C1 segment of cervical spinal cord (tissue), 14 donors: ENCODE results near the gene LYL1.

ENCODE experiments used
- DNase-seq, 14 donors: peaks; one replicate each; lab custom pipeline; 2025; lab: John Stamatoyannopoulos, UW

Gene LYL1

DNA sequence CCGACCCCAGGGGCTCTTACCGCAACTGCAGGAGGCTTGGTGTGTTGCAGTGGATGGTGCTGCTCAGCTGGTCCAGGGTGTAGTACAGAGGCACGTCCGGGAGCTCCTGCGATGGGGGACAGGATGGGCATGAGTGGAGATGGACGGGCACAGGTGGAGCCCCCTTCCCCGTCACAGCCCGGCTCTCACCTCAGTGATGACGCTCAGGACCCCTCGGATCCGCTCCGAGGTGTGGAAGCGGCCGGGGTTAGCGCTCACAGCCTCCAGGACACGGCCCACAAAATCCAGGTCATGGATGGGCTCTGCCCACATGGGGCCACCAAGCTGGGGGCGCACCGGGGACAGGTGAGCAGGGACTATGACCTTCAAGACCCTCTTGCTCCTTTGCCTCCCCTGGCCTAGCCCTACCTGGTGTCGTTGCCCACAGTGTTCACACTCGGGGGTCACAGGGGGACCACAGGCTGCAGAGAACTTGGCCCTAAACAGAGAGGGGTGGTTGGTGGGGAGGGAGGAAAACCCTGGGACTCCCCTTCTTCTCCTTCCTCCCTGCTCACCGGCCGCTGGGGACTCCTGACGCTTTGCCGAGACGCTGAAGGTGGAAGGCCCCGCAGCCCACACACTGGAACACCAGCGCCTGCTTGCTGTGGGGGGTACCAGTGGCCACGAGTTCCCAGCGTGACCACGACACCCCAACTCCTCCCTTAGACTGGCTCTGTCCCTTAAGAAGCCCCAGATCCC, 6.9 kb upstream of the LYL1 start:
- no peak for DNase-seq

DNA sequence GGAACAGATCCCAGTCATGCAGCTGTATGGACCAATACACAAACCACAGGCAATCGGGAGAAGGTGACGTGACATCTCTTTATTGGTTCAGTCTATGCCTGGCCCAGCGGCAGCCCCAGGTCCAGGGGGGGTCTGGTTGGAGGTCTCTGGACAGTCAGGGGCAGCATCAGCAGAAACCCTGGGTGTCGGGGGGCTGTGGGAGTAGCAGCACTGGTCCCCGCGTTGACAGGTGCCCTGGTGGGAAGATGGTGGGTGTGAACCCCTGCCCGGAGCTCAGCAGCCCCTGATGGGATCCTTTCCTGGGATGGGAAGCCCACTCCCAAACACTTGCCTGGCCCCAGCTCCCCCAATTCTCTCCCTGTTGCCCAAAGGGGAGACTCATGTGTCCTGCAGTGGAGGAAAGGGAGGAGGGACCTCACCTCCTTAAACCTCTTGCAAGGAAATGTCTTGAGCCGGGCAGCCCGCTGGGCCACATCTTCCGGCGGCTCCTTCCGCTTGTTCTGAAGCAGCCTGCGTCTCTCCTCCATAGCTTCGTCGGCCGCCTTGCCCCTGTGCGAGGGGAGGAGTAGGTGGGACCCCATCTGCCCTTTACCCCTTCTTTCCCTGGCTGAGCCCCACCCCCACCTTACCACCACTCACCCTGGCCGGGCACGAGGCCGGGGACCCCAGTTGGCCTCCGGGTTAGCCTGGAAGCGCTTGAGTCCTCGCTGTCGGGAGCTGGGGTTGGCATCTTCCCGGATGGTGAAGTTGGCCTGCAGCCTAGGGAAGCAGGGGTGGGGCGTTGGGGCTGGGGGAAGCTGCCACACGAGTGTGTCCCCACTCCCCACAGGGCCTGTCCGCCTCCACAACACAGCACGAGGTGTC, 2.4 kb upstream of the LYL1 start:
- no peak for DNase-seq

DNA sequence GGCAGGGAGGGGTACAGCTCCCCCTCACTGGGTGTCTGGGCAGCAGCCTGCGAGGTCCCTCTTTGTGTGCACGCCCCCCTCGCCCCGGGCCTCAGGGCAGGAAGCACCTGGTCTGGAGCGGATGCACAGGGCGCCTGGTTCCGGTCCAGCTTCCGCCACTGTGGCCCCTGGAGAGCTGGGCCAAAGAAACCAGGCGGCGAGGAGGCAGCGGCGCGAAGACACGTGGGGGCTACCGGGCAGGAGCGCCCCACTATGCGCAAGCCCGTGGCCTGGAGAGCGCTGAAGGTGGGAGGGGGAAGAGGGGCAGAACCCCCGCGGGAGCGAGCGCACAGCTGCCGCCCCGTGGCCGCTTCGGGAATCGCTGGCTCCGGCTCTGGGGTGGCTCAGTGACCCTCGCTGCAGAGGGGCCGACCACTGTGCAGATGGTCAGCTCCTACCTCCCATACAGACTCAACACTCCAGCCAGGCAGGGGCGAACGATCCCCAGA, 1.7 kb upstream of the LYL1 start:
- peak in 9 of 14 donors; percentile 17 to 77 (median 52) for DNase-seq

DNA sequence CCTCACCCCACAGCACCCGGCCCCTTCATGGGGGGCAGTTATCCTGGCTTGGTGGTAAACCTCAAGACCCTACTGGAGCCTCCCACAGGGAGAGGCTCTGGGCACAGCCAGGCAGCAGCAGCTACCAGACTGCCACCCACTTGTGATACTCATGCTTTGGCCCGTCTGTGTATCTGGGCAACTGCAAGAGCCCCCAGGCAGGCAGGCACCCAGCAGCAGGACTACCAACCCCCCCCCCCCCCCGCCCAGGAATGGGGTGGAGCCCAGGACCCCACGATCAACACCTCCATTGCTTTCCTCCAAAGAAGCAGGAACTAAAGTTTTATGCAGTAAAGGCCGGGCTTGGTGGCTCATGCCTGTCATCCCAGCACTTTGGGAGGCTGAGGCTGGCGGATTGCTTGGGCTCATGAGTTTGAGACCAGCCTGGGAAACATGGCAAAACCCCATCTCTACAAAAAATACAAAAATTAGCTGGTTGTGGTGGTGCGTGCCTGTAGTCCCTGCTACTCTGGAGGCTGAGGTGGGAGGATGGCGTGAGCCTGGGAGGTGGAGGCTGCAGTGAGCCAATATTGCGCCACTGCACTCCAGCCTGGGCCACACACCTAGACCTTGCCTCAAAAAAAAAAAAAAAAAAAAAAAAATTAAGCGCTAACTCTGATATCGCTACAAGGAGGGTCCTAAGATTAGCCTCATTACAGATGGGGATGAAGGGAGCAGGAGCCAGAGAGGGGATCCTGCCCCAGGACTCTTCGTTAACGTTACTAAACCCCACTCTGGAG, 1.1 kb upstream of the LYL1 start:
- DNase-seq, result no peak

DNA sequence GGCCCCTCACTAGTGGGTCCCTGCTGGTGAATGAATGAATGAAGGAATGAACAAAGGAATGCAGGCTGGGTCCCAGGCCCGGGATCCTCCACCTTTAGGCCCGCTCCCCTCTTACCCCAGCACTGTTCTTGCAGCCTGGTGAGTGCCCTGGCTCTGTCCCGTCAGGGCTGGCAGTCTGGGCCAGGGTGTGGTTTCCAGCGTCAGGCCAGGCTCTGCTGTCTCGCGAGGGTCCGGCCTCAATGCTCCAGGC, 317 bp downstream of the LYL1 start:
- DNase-seq, result no peak

DNA sequence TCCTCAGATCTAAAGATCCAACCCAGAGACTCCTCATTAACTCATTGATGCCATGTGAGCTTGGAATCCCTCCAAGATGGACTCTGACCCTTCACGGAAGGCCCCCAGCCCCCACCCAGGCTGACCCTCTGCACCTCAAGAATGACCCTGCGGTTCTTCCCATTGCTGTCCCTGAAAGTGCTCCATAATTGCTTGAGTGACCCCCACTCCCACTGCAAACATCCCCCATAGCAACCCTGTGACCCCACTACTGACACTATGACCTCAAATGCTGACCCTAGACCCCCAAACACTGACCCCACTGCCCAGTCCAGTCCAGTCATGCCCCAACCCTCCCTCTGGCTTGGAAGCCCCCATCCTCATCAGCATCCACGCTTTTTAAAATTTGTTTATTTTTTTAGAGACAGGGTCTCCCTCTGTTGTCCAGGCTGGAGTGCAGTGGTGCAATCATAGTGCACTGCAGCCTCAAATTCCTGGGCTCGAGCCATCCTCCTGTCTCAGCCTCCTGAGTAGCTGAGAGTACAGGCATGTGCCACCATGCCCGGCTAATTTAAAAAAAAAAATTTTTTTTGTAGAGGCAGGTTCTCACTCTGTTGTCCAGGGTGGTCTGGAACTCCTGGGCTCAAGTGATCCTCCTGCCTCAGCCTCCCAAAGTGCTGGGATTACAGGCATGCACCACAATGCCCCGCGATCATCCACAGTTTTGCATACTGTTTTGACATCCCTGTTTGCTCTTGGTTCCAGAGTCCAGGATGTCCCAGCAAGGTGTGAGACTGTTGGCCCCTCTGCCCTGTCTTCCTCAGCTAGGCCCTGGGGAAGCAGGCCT, 855 bp downstream of the LYL1 start:
- DNase-seq, result no peak

DNA sequence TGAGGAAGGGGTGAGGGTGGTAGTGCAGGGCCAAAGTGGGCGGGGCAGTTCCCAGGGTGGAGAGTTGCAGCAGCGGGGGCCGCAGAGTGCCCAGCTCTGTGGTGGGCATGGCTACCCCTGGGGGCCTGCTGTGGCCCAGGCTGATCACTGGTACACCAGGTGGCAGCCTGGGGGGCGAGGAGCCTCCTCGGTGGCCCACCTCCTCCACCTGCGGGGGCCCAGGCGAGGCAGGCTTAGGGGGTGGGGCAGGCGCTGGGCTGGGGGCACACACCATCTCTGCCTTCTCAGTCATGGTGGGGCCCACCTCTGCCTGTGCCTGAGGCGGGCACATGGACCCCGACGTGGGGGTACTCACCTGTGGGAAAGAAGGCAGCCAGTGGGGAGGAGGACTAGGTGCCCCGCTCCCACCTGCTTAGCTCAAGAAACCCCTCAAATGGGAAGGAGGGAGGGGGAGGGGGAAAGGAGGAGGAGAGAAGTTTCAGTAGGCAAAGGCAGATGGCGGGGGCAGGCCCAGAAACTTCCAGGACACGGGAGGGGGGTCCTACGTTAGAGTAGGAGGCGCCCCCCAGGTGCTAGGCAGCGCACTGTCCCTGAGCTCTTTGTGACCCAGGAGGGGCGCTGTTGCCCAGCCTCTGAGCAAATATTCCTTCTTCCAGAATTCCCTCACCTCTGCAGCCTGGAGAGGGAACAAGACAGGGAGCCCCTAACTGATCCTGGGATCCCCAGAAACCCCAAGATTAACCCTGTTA, 1.6 kb downstream of the LYL1 start:
- DNase-seq, result no peak

DNA sequence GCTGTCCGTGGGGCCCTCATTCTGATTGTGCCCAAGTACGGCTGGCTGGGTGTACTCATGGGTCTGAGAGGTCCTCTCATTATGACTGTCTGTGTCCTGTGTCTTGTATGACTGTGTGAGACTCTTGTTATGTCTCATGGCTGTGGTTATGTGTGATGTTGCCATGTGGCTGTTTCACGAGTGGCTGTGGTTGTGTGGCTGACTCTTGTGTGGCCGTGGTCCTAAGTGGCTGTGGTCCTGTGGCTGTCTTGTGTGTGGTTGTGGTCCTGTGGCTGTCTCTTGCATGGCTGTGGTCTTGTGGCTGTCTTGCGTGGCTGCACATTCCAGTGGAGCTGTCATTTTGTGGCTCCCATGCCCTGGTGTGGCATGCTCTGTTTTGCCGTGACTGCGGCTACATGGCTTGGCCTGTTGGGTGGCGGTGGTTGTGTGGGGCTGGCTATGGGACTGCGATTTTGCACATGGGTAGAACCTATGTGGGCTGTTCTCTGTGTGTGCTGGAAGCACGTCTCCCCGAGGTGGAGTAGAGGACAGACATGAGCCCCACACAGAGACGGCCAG, 2.5 kb downstream of the LYL1 start:
- no peak for DNase-seq

DNA sequence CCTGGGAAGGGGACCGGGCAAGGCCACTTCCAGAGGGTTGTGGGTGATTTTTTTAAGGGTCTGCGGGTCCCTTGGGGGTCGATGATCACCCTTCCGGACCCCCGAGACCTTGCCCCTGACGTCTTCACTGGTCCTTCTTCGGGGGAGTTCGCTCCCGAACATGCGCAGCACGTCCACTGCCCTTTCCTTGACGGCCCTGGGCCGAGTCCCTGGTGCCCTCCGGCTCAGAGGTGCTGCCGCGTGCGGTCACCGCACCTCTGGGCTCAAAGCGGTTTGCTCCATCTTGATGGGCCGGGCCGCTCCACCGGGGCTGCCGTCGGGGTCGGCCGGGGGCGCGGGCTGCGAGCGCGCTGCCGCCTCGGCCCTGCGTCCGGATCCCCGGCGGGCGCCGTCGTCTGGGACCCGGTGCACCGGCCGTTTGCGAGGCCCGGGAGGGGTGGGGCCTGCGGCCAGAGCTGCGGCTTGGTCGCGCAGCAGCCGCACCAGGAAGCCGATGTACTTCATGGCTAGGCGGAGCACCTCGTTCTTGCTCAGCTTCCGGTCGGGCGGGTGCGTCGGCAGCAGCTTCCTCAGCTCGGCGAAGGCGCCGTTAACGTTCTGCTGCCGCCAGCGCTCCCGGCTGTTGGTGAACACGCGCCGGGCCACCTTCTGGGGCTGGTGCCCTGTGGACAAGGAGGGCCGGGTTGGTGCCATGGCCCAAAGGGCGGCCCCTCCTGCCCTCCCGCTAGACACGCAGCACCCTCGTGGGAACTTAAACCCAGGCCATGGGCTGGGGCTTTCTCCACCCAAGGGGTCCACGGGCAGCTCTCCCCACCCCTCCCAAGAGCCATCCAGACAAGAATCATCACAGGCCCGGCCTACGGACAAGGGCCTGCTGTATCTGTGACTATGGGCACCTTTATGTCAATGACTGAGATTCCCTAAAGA, 3.3 kb downstream of the LYL1 start:
- DNase-seq, result peak in 1 of 14 donors; percentile 35

DNA sequence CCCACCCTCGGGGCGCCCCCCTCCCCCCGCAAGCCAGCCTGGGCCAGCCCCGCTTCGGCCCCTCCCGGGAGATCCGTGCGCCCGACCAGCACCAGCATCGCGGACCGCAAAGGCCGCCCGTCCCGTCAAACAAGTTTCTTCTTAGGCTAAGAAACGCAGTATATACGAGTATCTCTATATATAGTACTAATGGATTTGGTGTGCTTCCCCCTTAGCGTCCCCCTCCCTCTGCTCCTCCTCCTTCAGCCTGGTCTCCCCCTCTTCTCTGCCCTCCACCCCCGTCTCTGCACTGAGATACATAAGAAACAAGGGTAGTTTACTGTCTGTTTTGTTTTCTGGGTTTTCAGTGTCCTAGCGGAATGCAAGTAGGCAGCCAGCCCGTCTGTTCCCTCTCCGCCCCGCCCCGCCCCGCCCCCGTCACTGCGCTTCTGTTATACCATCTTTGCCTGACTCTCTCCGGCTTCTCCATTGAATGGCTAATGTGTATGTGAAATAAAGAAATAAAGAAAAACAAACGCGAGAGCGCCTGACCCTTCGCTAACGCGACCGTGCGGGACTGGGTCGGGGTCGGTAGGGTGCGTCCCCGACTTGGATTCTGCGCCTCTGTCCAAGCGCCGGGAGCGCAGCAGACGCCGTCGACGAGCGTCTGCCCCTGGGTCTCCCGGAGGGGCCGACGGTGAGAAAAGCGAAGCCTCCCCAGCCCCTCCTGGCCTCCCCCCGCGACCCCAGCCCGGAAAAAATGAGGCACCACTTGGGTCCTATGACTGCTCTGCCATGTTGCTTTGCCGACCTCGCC, 4.2 kb downstream of the LYL1 start:
- no peak for DNase-seq

DNA sequence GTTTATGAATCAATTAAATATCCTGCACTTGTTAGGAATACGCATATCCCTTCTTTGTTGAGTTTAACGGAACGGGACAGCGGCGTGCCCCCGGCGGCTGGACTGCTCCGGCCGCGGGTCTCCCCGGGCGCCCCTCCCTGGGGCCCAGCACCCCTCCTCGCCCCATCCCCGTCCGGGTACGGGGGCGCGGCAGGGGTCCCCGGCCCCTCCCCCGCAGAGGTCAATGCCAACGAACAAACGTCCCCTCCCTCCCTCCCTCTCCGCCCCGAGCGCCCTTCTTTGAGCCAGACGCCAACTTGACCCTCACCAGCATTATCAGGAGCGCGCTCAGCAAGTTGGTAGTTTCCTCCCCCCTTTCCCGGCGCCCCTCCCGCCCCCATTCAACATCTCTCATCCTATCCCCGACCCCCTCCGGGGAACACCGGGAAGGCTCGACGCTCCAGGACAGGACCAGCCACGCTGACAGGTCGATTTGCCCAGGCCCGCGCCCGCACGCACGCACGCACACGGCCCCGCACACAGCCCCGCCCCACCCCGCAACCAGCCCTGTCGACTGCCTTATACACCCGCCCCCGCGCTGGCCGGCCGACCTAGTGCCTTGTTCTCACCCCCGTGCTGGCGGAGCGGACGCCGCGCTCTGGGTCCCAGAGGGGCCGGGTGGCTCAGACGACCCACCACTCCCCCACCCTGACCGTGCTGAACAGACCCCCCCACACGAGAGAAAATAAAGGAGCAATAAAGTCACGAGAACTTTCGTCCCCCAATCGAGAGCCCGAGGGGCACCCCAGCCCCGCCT, 5.0 kb downstream of the LYL1 start:
- no peak for DNase-seq

DNA sequence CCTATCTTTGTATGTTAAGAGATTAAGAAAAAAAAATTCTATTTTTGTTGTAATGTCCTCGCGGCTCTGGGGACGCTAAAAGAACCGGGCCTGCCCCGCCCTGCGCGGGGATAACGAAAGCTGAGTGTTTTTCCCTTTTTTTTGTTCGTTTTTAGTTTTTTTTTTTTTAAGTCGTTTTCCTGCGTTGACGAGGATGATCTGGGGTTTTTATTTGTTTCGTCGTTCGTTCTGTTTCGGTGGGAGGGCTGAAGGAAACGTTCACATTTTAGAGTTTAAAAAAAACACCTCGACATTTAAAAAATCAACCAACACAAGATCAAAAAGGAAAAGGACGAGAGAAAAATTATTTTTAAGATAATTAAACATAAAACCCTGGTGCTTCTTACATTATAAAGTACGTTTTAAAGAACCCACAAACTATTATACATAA, 5.6 kb downstream of the LYL1 start:
- DNase-seq, result no peak

DNA sequence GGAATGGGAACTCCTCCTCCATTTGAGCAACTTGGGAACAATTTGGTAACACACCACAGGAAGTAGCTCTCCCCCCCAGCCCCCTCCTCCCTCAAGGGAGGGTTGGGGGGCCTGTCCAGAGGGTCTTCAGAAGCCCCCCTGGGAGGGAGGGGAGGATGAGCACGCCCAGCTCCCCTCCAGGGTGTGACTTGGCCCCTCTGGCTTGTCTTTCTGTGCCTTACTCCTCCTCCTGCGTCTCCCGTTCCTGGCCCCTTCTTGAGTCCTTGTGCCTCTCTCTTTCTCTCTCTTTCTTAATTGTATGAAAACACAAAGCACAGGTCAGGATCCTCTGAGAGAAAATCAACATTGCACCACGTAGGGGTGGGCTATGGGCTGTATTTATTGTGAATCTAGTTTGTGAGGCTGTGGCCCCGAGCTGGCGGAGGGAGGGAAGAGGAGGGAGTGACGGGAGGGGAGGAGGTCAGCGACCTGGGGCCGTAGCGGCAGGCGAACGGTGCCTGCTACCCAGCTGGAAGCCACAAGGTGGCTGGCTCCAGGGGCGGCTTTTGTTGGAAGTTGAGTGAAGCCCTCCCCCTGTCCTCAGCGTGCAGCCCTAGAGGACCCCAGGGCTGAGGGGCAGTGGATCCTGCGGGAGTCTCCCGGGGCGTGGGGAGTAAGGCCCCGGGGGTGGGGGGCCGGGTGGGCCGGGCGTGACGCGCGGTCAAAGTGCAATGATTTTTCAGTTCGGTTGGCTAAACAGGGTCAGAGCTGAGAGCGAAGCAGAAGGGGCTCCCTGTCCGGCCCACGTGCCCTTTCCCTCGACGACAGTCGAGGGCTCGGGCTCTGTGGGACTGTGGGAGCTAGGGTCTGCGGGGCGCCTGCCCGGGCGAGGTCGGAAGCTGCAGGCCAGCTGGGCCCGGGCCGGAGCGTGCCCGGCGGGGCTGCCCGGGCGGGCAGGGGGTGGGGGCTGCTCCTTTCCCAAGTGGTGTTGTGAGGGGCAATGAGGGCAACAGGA, 6.4 kb downstream of the LYL1 start:
- DNase-seq, result no peak

DNA sequence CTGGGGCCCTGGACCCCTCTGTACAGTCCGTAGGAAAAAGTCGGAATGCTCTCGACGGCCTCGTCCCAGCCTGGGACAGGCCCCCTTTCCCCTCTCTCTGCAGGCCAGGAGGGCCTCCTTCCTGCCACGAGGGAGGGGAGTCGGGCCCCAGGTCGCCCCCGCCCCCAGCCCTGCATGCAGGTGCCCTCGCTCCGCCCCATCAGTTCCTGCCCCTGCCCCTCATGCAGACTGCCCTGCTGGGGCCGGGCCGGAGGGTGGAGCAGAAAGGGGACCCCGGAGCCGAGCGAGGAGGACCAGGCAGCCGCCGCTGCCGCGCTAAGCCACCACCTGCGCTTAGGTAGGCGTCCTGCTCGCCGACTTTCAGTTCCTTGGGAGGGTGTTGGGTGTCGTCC, 7.3 kb downstream of the LYL1 start:
- no peak for DNase-seq

DNA sequence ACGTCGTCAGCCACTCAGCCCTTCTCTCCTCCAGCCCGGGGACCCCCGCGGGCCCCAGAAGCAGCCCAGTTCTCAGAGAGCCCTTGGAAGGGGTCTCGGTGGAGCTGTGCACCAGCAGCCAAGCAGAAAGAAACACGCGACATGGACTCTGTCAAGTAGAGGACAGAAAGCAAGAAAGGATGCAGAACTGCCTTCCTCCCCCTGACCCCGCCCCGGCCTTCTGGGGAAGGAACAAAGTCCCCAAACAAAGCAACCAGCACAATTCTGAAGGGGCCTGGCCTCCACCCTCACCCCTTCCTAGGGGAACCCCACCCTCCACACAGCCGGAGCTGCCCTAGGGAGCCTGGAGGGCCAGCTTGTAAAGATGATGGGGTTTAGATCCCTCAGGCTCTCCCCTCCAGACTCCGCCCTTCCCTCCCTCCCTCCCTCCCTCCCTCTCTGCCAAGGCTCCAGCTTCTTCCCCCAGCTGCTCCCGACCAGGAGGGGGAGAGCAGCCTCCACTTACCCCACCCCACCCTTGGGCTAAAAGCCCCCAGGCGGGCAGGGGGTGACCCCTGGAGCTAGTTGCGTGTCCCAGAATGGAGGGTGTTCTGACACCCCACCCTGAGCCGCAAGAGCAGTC, 7.8 kb downstream of the LYL1 start:
- DNase-seq, result no peak

DNA sequence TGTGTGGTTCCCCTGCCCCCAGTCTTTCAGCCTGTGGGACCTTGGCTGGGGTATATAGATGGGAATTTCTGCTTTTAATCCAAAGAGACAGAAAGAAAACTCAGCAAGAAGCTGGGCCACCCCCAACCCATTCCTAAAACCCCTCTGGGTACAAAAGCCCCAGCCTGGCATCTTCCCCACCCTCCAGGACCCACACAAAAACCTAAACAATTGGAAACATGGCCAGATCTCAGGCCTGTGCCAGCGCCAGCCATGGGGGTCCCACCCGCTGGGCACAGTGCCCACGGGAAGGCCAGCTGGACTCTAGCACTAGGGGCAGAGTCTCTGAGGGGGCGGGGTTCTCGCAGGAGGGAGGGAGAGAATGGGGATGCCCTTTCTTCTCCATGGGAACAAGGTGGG, 8.6 kb downstream of the LYL1 start:
- no peak for DNase-seq
